IMR-90 (cell line): Measurements from ENCODE around the gene TAF3.

ENCODE experiments used
- BHLHE40 ChIP-seq: fragments of 150-350 bp; IDR thresholded peaks from 2 replicates; pipeline ENCODE4 v1.6.1; 2016; ENCODE audit warnings: mild to moderate bottlenecking, low read depth, low read length
- CEBPB ChIP-seq: IDR thresholded peaks from 2 replicates; pipeline ENCODE4 v1.6.1; 2012; ENCODE audit warnings: low read depth, low read length, improper control_type of control experiment
- CTCF ChIP-seq: conservative IDR thresholded peaks from 2 replicates; pipeline ENCODE4 v1.5.1; 2012; ENCODE audit warnings: mild to moderate bottlenecking, low read depth, low read length, improper control_type of control experiment
- ELK1 ChIP-seq: fragments of 150-350 bp; IDR thresholded peaks from 2 replicates; pipeline ENCODE4 v1.6.1; 2016; ENCODE audit warnings: low read depth, mild to moderate bottlenecking, low read length, moderate library complexity, borderline replicate concordance
- FOS ChIP-seq: fragments of 150-350 bp; IDR thresholded peaks from 2 replicates; pipeline ENCODE4 v1.6.1; 2016; ENCODE audit warnings: low read depth, low read length
- MAFK ChIP-seq: IDR thresholded peaks from 2 replicates; pipeline ENCODE4 v1.6.1; 2012; ENCODE audit warnings: low read depth, low read length, improper control_type of control experiment
- MXI1 ChIP-seq: IDR thresholded peaks from 2 replicates; pipeline ENCODE4 v1.6.1; 2012; ENCODE audit warnings: low read depth, mild to moderate bottlenecking, low read length, moderate library complexity, borderline replicate concordance
- NFE2L2 ChIP-seq: fragments of 150-350 bp; IDR thresholded peaks from 2 replicates; pipeline ENCODE4 v1.6.1; 2016; ENCODE audit warnings: low read depth, mild to moderate bottlenecking, low read length
- POLR2A ChIP-seq: IDR thresholded peaks from 2 replicates; pipeline ENCODE4 v1.6.1; 2012; ENCODE audit warnings: mild to moderate bottlenecking, low read depth, low read length
- RAD21 ChIP-seq: IDR thresholded peaks from 2 replicates; pipeline ENCODE4 v1.6.1; 2012; ENCODE audit warnings: low read length, improper control_type of control experiment
- RCOR1 ChIP-seq: IDR thresholded peaks from 2 replicates; pipeline ENCODE4 v1.6.1; 2012; ENCODE audit warnings: mild to moderate bottlenecking, low read length, improper control_type of control experiment; ENCODE audit not compliant: insufficient replicate concordance
- RFX5 ChIP-seq: IDR thresholded peaks from 2 replicates; pipeline ENCODE4 v1.8.0; 2012; ENCODE audit warnings: low read depth, mild to moderate bottlenecking, low read length, moderate library complexity
- SMC3 ChIP-seq: fragments of 150-350 bp; IDR thresholded peaks from 2 replicates; pipeline ENCODE4 v1.6.1; 2016; ENCODE audit warnings: low read depth, mild to moderate bottlenecking, antibody characterized with exemption, low read length, moderate library complexity
- USF2 ChIP-seq: fragments of 150-350 bp; IDR thresholded peaks from 2 replicates; pipeline ENCODE4 v1.6.1; 2017; ENCODE audit warnings: mild to moderate bottlenecking, antibody characterized with exemption, low read length, low read depth

GRCh38 chr10:7836571-7836970 is 18.3 kb downstream of the TAF3 start:
- TF ChIP-seq CTCF: no peak
- no peak for TF ChIP-seq RAD21
- TF ChIP-seq POLR2A: no peak
- TF ChIP-seq SMC3: no peak
- no peak for TF ChIP-seq RCOR1
- no peak for TF ChIP-seq FOS
- no peak for TF ChIP-seq BHLHE40
- TF ChIP-seq MXI1: no peak
- TF ChIP-seq USF2: no peak
- TF ChIP-seq CEBPB: peak; percentile 29; the same call in 1 of the 2 replicates
- TF ChIP-seq ELK1: no peak
- no peak for TF ChIP-seq NFE2L2
- TF ChIP-seq RFX5: no peak
- no peak for TF ChIP-seq MAFK
